8988T (cell line): ENCODE results near the gene GUCA2A.

Experiments used
- DNase-seq: peaks from one replicate; pipeline ENCODE4 v3.0.0; 2011

The GUCA2A gene

DNA sequence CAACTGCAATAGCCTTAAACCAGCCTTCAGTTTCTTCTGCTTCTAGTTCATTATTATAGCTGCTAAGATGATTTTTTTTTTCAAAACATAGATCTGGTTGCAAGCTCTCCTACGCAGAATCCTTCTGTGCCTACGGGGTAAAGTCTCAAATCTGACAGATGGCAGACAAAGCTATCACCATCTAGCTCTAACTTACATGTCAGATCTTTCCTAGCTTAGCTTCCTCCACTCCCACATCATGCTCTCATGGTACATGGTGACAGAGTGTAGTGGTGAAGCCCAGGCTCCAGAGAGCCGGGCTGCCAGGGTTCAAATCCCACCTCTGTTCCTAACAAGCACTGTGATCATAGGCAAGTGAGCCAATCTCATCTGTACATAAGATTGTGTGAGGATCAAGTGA, 35.6 kb downstream of the GUCA2A start:
- no peak for DNase-seq

GRCh38 chr1:42128499-42128898, 36.0 kb downstream of the GUCA2A start:
- no peak for DNase-seq

DNA sequence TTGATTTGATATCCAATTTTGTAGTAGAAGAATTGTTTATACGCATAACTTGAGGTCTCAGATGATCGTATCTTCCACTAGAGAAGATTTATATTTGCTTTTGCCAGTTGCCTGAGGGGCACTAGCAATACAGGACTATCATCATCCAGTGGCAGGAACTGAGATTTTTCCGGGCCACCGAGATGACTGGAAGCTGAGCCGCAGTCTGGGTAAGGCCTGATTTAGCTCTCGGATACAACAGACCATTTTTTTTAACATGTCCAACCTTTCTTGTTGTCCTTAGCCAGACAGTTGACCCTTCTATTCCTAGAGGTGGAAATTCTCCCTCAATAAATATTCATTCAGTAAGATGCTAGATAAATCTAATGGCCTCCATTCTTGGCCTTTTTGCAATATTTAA, 36.8 kb downstream of the GUCA2A start:
- DNase-seq: no peak

- DNase-seq: no peak
These were observed 39.0 kb downstream of the GUCA2A start for GRCh38 chr1:42125552-42125951.

GRCh38 chr1:42122408-42122807, 42.1 kb downstream of the GUCA2A start:
- DNase-seq: no peak

GRCh38 chr1:42118125-42118524, 46.4 kb downstream of the GUCA2A start:
- no peak for DNase-seq

DNA sequence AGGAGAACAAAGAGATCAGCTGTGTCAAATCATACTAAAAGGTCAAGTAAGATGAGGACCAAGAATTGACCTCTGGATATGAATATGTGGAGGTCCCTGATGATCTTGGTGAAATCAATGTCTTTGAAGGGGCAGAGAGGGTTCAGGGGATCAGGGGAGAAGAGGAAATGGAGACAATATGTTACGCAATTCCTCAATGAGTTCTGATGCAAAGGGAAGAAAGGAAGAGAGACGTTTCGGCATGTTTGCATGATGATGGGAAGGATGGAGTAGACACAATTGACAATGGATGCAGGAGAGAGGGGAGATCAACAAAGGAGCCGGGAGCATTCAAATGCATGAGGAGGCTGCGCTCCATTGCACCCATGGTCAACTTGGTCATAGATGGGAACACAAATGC, 47.3 kb downstream of the GUCA2A start:
- DNase-seq: no peak

- DNase-seq: no peak
These were observed 50.3 kb downstream of the GUCA2A start for GRCh38 chr1:42114229-42114628.
